PC-9 (cell line): ENCODE results near the gene SLC8A2. TPM values are rescaled to one million over a fixed set of nuclear protein-coding genes. Genes with fewer than 3 reads are reported as not detected.

ENCODE experiments used
- BruUV-seq: library from RNA; stranded (reverse); fragments of 400-500 nt; replicated peaks from 2 replicates; lab custom pipeline; 2021; lab: Mats Ljungman, UMichigan
- CTCF ChIA-PET: fragments of 300-600 bp; sonication (Branson Sonifier 250); formaldehyde crosslinking; loops from one replicate; lab custom pipeline; 2022; ENCODE audit warnings: antibody characterized with exemption; lab: Charles Lee
- POLR2A ChIA-PET: fragments of 300-600 bp; sonication (Branson Sonifier 250); formaldehyde crosslinking; loops from one replicate; lab custom pipeline; 2022; ENCODE audit warnings: antibody characterized with exemption; ENCODE audit not compliant: unreplicated experiment; lab: Charles Lee
- DNase-seq, 2 experiments: peaks; one replicate each; pipeline versions ENCODE4 v3.0.0 to v3.0.0-alpha.2; 2015 to 2022; ENCODE audit warnings: mixed read lengths in 1 of 2
- H2AFZ ChIP-seq: fragments of 200-600 bp; sonication (generic); 2 replicates; pipeline ENCODE4 v1.8.1; 2017; ENCODE audit warnings: antibody characterized with exemption
- H3F3A ChIP-seq: fragments of 200-600 bp; sonication (generic); 2 replicates; pipeline ENCODE4 v1.8.1; 2017; ENCODE audit warnings: antibody characterized with exemption, mild to moderate bottlenecking, low read depth; ENCODE audit not compliant: insufficient read depth
- H3K27ac ChIP-seq: fragments of 200-600 bp; sonication (generic); 2 replicates; pipeline ENCODE4 v1.6.1; 2016; ENCODE audit warnings: mixed run types
- H3K27me3 ChIP-seq: fragments of 200-600 bp; sonication (generic); 2 replicates; pipeline ENCODE4 v1.6.1; 2016; ENCODE audit warnings: low read depth, mixed run types; ENCODE audit not compliant: insufficient read depth
- H3K36me3 ChIP-seq: fragments of 200-600 bp; sonication (generic); 2 replicates; pipeline ENCODE4 v1.6.1; 2016; ENCODE audit warnings: low read depth, mixed run types
- H3K4me1 ChIP-seq: fragments of 200-600 bp; sonication (generic); replicated peaks from 2 replicates; pipeline ENCODE4 v1.6.1; 2016; ENCODE audit warnings: mixed run types; ENCODE audit not compliant: insufficient read depth
- H3K4me2 ChIP-seq: fragments of 200-600 bp; sonication (generic); 2 replicates; pipeline ENCODE4 v1.6.1; 2017; ENCODE audit warnings: mixed run types
- H3K4me3 ChIP-seq: fragments of 200-600 bp; sonication (generic); 2 replicates; pipeline ENCODE4 v1.6.1; 2016; ENCODE audit warnings: mixed run types
- H3K79me2 ChIP-seq: fragments of 200-600 bp; sonication (generic); 2 replicates; pipeline ENCODE4 v1.6.1; 2017; ENCODE audit warnings: low read depth, mixed run types
- H3K9me2 ChIP-seq: fragments of 200-600 bp; sonication (generic); 2 replicates; pipeline ENCODE4 v1.8.1; 2017; ENCODE audit warnings: mild to moderate bottlenecking; ENCODE audit not compliant: insufficient read depth
- H3K9me3 ChIP-seq: fragments of 200-600 bp; sonication (generic); 2 replicates; pipeline ENCODE4 v1.8.1; 2016; ENCODE audit warnings: low read depth; ENCODE audit not compliant: insufficient read depth
- H4K20me1 ChIP-seq: fragments of 200-600 bp; sonication (generic); 2 replicates; pipeline ENCODE4 v1.8.1; 2017; ENCODE audit not compliant: insufficient read depth
- CTCF ChIP-seq: fragments of 200-600 bp; sonication (generic); conservative IDR thresholded peaks from 2 replicates; pipeline ENCODE4 v1.6.1; 2017; ENCODE audit warnings: mixed run types, antibody characterized with exemption, mild to moderate bottlenecking, moderate library complexity
- EZH2 ChIP-seq: fragments of 200-600 bp; sonication (generic); IDR thresholded peaks from 2 replicates; pipeline ENCODE4 v1.8.0; 2017; ENCODE audit warnings: antibody characterized with exemption, low read depth
- intact Hi-C: fragments of 100-400 bp; cut with micrococcal nuclease; formaldehyde crosslinking; loops from one replicate; pipeline ENCODE4 v1.10.0; 2022; ENCODE audit not compliant: unreplicated experiment
- total RNA-seq: library from RNA; stranded (reverse); gene quantifications from 2 replicates; pipeline ENCODE4 v1.2.3, GENCODE V29; 2021

Gene SLC8A2
- total RNA-seq, 1 experiment from 2014 or later: not detected

GRCh38 chr19:47436712-47437401 is 34.8 kb downstream of the SLC8A2 start:
- peaks cover 15% of the 10 kb centered on the region for H3F3A ChIP-seq
- no peaks in the 10 kb centered on the region for H3K36me3 ChIP-seq
- intact Hi-C loops: loop anchor here (1.0 to 2.0 kb wide), 4 partner anchors 46 to 270 kb away; partner anchors contain the start of gene BICRA
- CTCF ChIA-PET: interaction anchor here (0.5 to 1.5 kb wide), 16 partner anchors 9 to 625 kb away, joined by 3 to 27 read pairs (median 3); partner anchors contain the start of genes DHX34 and KPTN
- H3K4me2 ChIP-seq: no peak overlapping the region
- H3K79me2 ChIP-seq: no peaks in the 10 kb centered on the region
- DNase-seq: peak; percentile 60 to 77
- H3K4me3 ChIP-seq: no peak overlapping the region
- H3K9me2 ChIP-seq: no peaks in the 10 kb centered on the region
- no peaks in the 10 kb centered on the region for H3K4me1 ChIP-seq
- POLR2A ChIA-PET: interaction anchor here (0.6 kb wide), 1 partner anchor 1182 kb away, joined by 3 read pairs; the partner anchor contains the start of gene RPL18
- H4K20me1 ChIP-seq: no peaks in the 10 kb centered on the region
- TF ChIP-seq EZH2: no peak
- TF ChIP-seq CTCF: peak; percentile 98
- peaks cover 28% of the 10 kb centered on the region for H3K27me3 ChIP-seq
- H3K27ac ChIP-seq: no peak overlapping the region
- BruUV-seq: no TSS peak
- H2AFZ ChIP-seq: no peak overlapping the region
- H3K9me3 ChIP-seq: no peaks in the 10 kb centered on the region

- ChIA-PET POLR2A (interaction anchor here (0.6 kb wide), 1 partner anchor 1183 kb away, joined by 3 read pairs; the partner anchor contains the start of gene RPL18), CTCF (interaction anchor here (0.6 to 1.5 kb wide), 7 partner anchors 8 to 334 kb away, joined by 3 to 27 read pairs (median 6); partner anchors contain the start of gene KPTN)
- Histone ChIP-seq H3K27ac (no peak overlapping the region), H3K4me3 (no peak overlapping the region), H3K4me1 (no peaks in the 10 kb centered on the region), H3K36me3 (no peaks in the 10 kb centered on the region), H4K20me1 (no peaks in the 10 kb centered on the region), H3K27me3 (peaks cover 21% of the 10 kb centered on the region), H3K4me2 (no peak overlapping the region), H3K79me2 (no peaks in the 10 kb centered on the region), H2AFZ (no peak overlapping the region), H3K9me2 (no peaks in the 10 kb centered on the region), H3K9me3 (no peaks in the 10 kb centered on the region), H3F3A (peaks cover 15% of the 10 kb centered on the region)
- TF ChIP-seq CTCF (no peak), EZH2 (no peak)
- intact Hi-C loops: loop anchor here (1.0 to 2.0 kb wide), 4 partner anchors 47 to 271 kb away; partner anchors contain the start of gene BICRA
- no TSS peak for BruUV-seq
- no peak for DNase-seq
Measured at GRCh38 chr19:47435883-47436417, 35.7 kb downstream of the SLC8A2 start.

- Histone ChIP-seq H3K79me2 (no peaks in the 10 kb centered on the region), H3K4me2 (no peak overlapping the region), H2AFZ (no peak overlapping the region), H3K36me3 (no peaks in the 10 kb centered on the region), H3K27ac (no peak overlapping the region), H3K9me3 (no peaks in the 10 kb centered on the region), H4K20me1 (no peaks in the 10 kb centered on the region), H3K27me3 (peaks cover 14% of the 10 kb centered on the region), H3K9me2 (no peaks in the 10 kb centered on the region), H3K4me1 (no peaks in the 10 kb centered on the region), H3K4me3 (no peak overlapping the region), H3F3A (peaks cover 15% of the 10 kb centered on the region)
- no peak for DNase-seq
- CTCF ChIA-PET: no interaction called here
- TF ChIP-seq CTCF (no peak), EZH2 (no peak)
- BruUV-seq: no TSS peak
- intact Hi-C loops: no loop called here
- POLR2A ChIA-PET: interaction anchor here (0.6 kb wide), 1 partner anchor 650 kb away, joined by 4 read pairs; no protein-coding TSS in a partner anchor
Measured at GRCh38 chr19:47435196-47435595, 36.5 kb downstream of the SLC8A2 start.
